HG02943 (cell line): ENCODE measurements around the gene NPIPB2.
A peak's percentile ranks its signal among the peaks of the same experiment; 100 is the strongest.
"Not testable (repeated sequence)": the region's sequence is repeated elsewhere in the genome, so short reads cannot be mapped to it uniquely, and the experiment has no call there.

Experiments used
- ATAC-seq: cut with Tn5 transposase; IDR thresholded peaks from one replicate; pipeline ENCODE4 v1.9.1; 2021; ENCODE audit warnings: mild to moderate bottlenecking, low read depth, moderate library complexity; ENCODE audit not compliant: unreplicated experiment

NPIPB2 gene

DNA sequence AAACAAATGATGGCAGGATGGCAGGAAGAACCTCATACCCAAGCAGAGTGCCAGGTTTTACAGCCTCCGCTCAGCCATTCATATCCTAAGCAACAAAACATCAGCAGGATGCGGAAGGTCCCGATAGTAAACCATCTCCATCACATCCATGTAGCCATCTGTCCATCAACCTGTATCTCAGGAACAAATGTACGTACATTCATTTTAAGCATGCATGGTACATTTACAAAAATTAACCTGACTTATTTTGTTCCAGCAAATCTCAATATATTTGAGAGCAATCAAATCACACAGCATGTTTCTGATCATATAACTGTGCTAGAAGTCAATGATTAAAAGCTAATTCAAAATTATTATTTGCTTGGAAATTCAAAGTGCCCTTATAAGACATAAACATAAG is at the start of gene NPIPB2:
Gene NPIPB2, minus strand, starts transcription at position 101 of the 400 bp plus-strand sequence. Its CDS starts 0 bp downstream, at position 101.
- not testable (repeated sequence) for ATAC-seq

- ATAC-seq: peak; percentile 44
Measured at GRCh38 chr16:11990702-11991390, 49.0 kb upstream of the NPIPB2 start.

GRCh38 chr16:11988258-11988978 is 46.6 kb upstream of the NPIPB2 start:
- no peak for ATAC-seq

DNA sequence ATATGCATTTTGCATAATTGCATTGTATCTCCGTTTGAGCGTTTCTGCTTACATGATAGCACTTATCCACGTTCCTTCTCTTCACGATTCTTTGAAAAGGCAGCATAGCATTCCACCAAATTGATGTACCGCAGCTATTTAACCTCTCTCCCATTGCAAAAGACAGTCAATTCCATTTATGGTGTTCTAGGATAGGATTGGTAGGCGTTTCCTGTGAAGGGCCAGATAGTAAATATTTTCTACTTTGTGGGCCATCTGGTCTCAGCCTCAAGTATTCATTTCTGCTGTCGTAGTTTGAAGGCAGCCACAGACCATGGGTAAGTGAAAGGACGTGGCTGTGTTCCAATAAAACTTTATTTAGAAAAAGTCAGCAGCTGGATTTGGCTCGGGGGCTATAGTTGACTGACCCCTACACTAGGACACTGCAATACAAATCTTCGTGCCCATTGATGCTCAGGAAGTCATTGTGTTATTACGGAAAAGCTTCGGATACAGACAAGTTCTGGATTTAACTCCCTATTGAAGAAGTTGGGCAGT is 44.7 kb upstream of the NPIPB2 start:
- no peak for ATAC-seq

DNA sequence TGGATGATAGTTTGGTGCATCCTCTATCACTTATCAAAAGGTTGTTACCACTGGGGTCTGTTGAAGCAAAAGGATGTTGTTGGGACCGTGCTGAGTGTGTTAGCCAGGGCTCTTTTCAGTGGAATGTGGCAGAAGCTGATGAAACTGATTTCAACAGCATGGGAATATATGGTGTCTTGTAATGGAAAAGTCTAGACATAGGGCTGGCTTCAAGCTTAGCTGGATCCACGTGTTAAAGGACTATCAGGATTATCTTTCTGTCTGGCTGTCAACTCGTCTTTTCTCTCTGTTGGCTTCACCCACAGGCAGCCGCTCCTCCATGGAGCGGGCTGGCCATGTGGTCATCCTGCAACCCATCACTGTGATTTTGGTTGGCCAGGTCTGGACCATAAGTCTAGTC is 43.4 kb upstream of the NPIPB2 start:
- no peak for ATAC-seq

- ATAC-seq: no peak
Measured at GRCh38 chr16:11980136-11980844, 38.4 kb upstream of the NPIPB2 start.

GRCh38 chr16:11979013-11979672 is 37.3 kb upstream of the NPIPB2 start:
- ATAC-seq: no peak

GRCh38 chr16:11978080-11978479 is 36.2 kb upstream of the NPIPB2 start:
- ATAC-seq: no peak

DNA sequence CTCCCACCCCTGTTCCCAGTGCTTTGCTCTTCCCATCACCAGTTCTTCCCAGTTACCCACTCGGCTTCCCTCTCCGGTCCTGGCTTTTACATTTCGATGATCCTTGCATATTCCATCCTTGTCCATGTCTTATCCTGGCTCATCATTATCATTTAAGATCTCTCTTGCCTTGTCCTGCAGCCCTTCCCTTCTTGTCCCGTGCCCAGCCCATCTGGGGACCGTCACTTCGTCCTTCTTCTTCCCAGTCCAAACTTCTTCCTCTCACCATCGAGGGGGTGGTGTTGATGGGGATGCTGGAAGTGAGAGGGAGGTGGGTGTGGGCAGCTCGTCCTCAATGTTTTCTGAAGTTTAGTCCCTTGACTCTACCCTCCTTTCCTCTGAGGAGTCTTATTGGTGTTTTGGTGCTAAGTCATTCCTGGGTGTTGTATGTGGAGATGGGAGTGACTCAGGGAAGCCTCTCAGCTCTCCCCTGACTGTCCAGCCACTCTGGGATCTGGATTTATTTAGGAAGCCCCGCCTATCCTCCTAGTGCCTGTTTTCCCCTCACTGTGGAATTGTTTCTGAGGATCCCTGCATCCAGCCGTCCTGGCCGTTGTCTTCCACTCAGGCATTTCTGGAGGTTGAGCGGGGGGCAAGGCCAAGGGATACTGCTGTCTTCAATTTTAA is 35.7 kb upstream of the NPIPB2 start:
- no peak for ATAC-seq

- peak; percentile 13 for ATAC-seq
Measured at GRCh38 chr16:11976850-11977375, 35.1 kb upstream of the NPIPB2 start.

- ATAC-seq: no peak
Measured at GRCh38 chr16:11973070-11973469, 31.2 kb upstream of the NPIPB2 start.

DNA sequence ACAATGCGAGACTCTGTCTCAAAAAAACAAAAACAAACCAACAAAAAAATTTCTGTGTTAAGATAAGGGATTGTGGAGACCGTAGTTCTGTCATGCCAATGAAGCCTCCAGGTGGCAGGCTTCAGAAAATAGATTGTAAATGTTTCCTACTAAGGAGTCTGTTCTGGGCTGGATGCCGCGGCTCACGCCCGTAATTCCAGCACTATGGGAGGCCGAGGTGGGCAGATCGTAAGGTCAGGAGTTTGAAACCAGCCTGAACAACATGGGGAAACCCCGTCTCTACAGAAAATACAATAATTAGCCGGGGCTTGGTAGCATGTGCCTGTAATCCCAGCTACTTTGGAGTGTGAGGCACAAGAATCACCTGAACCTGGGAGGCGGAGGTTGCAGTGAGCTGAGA is 30.3 kb upstream of the NPIPB2 start:
- no peak for ATAC-seq

GRCh38 chr16:11970292-11970691 is 28.4 kb upstream of the NPIPB2 start:
- ATAC-seq: not testable (repeated sequence)

GRCh38 chr16:11968577-11968976 is 26.7 kb upstream of the NPIPB2 start:
- ATAC-seq: no peak

DNA sequence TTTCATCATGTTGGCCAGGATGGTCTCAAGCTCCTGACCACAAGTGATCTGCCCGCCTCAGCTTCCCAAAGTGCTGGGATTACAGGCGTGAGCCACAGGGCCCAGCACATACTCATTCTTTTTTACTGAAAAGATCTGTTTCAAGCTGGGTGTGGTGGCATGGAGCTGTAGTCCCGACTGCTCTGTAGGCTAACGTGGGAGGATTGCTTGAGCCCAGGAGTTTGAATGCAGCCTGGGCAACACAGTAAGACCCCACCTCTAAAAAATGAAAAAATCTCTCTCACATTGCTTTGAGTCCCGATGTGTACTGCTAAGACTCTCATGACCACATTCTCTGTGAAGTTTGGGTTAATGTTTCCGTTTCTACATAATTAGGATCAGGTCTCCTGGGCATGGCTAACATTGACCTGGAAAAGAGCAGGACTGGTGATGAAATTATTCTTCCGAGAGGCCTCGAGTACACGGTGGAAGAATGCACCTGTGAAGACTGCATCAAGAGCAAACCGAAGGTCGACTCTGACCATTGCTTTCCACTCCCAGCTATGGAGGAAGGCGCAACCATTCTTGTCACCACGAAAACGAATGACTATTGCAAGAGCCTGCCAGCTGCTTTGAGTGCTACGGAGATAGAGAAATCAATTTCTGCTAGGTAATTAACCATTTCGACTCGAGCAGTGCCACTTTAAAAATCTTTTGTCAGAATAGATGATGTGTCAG is 25.5 kb upstream of the NPIPB2 start:
- ATAC-seq: no peak

DNA sequence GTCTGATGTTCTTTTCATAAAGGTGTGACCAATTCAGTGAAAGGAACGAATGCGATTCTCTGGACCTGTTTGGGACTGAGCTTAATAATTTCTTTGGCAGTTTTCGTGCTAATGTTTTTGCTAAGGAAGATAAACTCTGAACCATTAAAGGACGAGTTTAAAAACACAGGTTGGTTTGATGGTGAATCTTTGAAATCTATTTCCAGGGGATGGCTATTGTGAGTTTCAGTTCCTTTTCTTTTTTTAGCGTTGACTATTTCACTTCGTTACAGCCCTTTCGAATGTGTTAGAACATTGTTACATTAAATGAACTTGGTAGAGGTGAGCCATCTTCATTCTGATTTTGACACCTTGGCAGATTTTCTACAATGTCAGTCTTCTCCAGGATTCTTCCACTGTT is 24.3 kb upstream of the NPIPB2 start:
- ATAC-seq: no peak

DNA sequence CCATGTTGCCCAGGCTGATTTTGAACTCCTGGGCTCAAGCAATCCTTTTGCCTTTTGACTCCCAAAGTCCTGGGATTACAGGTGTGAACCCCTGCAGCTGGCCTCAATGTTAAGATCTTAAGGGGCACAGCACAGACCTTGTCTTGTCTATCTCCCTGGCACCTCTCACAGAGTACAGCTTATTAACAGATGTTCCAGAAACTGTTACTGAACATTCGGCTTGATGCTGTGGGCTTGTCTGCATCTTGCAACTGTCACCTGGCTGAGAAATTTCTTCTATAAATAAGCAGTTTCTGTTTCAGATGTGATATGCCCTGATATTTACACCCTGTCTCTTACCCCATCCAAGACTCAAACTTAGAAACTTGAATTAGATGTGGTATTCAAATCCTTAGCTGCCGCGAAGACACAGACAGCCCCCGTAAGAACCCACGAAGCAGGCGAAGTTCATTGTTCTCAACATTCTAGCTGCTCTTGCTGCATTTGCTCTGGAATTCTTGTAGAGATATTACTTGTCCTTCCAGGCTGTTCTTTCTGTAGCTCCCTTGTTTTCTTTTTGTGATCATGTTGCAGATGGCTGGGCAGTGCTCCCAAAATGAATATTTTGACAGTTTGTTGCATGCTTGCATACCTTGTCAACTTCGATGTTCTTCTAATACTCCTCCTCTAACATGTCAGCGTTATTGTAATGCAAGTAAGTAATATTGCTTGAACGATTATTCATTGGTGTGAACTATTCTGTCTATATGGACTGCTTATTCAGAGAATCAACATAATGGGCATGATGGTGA is 23.1 kb upstream of the NPIPB2 start, which contains the start of gene TNFRSF17:
Gene TNFRSF17, plus strand, starts transcription at position 450 of the 791 bp plus-strand sequence. Its CDS starts 115 bp downstream, at position 565.
- peak; percentile 78 for ATAC-seq

GRCh38 chr16:11963706-11964105 is 21.9 kb upstream of the NPIPB2 start:
- no peak for ATAC-seq
